Subcutaneous abdominal adipose tissue (tissue), 5 donors: Measurements from ENCODE around the gene ZNF566.

Experiments used
- H3K27ac ChIP-seq: one replicate; pipeline ENCODE4 v1.7.0; 2013; ENCODE audit warnings: low read depth, mild to moderate bottlenecking, inconsistent platforms, low read length, moderate library complexity
- H3K27me3 ChIP-seq, 5 donors: one replicate each; pipeline ENCODE4 v1.7.0; 2013; ENCODE audit warnings: low read length in 5 of 5, inconsistent platforms in 1 of 5; ENCODE audit not compliant: control insufficient read depth in 5 of 5, insufficient read depth in 4 of 5
- H3K36me3 ChIP-seq, 5 donors: one replicate each; pipeline ENCODE4 v1.7.0; 2013; ENCODE audit warnings: low read length in 5 of 5; ENCODE audit not compliant: control insufficient read depth in 5 of 5, insufficient read depth in 5 of 5
- H3K4me1 ChIP-seq, 5 donors: one replicate each; pipeline ENCODE4 v1.7.0; 2013; ENCODE audit warnings: low read length in 5 of 5, mild to moderate bottlenecking in 3 of 5, moderate library complexity in 1 of 5; ENCODE audit not compliant: control insufficient read depth in 5 of 5, insufficient read depth in 5 of 5
- H3K4me3 ChIP-seq, 5 donors: one replicate each; pipeline ENCODE4 v1.7.0; 2013; ENCODE audit warnings: low read length in 5 of 5, low read depth in 1 of 5
- H3K9ac ChIP-seq, 5 donors: one replicate each; pipeline ENCODE4 v1.7.0; 2013; ENCODE audit warnings: low read length in 5 of 5, mild to moderate bottlenecking in 4 of 5, moderate library complexity in 3 of 5
- H3K9me3 ChIP-seq, 5 donors: one replicate each; pipeline ENCODE4 v1.7.0; 2013; ENCODE audit warnings: low read length in 5 of 5; ENCODE audit not compliant: control insufficient read depth in 5 of 5
- donor health status: healthy.
- donor health status: healthy.
- donor health status: healthy.
- donor health status: healthy.
- donor health status: healthy.

The ZNF566 gene

GRCh38 chr19:36489118-36489919 is at the start of gene ZNF566:
Gene ZNF566 (minus strand): TSS chr19:36489561. CDS start chr19:36476557, 13,004 bp downstream.
- peaks cover 2 to 21% (median 18%) of the 10 kb centered on the region in 5 donors for H3K4me1 ChIP-seq
- H3K9me3 ChIP-seq: peaks cover 0 to 4% (median 0%) of the 10 kb centered on the region in 5 donors
- H3K27ac ChIP-seq: peak within 1 kb of the TSS; percentile 96
- no peaks in the 10 kb centered on the region for H3K36me3 ChIP-seq
- H3K27me3 ChIP-seq: no peaks in the 10 kb centered on the region
- peak within 1 kb of the TSS; percentile 91 to 100 (median 98) for H3K9ac ChIP-seq
- H3K4me3 ChIP-seq: peak within 1 kb of the TSS; percentile 98 to 100 (median 99)

DNA sequence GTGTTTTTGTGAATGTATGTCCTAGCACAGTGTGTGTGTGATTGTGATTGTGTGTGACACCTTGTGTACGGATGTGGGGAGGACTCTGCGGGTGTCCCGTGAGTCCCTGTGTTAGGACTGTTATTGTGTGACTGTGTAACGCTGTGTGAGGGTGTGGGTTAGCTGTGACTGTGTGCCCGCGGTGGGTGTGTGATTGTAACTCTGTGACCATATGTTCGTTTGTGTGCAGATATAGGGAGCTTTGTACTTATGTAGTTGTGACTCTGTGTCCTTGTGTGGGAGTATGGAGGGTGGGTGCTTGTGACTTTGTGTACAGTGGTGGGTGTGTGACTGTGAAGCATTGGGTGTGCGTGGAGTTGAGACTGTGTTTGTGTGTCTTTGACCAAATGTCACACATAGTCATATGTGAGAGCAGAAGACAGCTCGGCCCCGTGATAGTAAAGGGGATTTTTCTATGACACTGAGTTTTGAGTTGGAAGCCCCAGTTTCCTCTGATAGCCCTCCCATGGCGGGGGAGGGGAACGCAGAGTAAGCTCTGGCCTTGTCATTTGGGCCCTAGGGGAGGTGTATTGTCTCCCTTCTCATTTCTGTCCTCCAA is 39.7 kb upstream of the ZNF566 start:
- Histone ChIP-seq H3K27me3 (no peaks in the 10 kb centered on the region), H3K4me1 (peaks cover 7 to 23% (median 22%) of the 10 kb centered on the region in 5 donors), H3K36me3 (peaks cover 5 to 12% (median 8%) of the 10 kb centered on the region in 5 donors), H3K9me3 (peaks cover 7 to 23% (median 21%) of the 10 kb centered on the region in 5 donors), H3K27ac (peak overlapping the region; percentile 96), H3K9ac (peak overlapping the region; percentile 82 to 98 (median 94)), H3K4me3 (peak overlapping the region; percentile 79 to 97 (median 84))

GRCh38 chr19:36528194-36528920 is 39.0 kb upstream of the ZNF566 start, which contains the start of gene ZNF260:
Gene ZNF260 (minus strand): TSS chr19:36528271. CDS start chr19:36515238, 13,033 bp downstream.
- no peaks in the 10 kb centered on the region for H3K27me3 ChIP-seq
- H3K9ac ChIP-seq: peak within 1 kb of the TSS; percentile 89 to 98 (median 96)
- peak within 1 kb of the TSS; percentile 96 for H3K27ac ChIP-seq
- peaks cover 3 to 21% (median 15%) of the 10 kb centered on the region in 5 donors for H3K9me3 ChIP-seq
- peaks cover 5 to 12% (median 8%) of the 10 kb centered on the region in 5 donors for H3K36me3 ChIP-seq
- peaks cover 7 to 23% (median 22%) of the 10 kb centered on the region in 5 donors for H3K4me1 ChIP-seq
- peak within 1 kb of the TSS; percentile 79 to 97 (median 84) for H3K4me3 ChIP-seq

DNA sequence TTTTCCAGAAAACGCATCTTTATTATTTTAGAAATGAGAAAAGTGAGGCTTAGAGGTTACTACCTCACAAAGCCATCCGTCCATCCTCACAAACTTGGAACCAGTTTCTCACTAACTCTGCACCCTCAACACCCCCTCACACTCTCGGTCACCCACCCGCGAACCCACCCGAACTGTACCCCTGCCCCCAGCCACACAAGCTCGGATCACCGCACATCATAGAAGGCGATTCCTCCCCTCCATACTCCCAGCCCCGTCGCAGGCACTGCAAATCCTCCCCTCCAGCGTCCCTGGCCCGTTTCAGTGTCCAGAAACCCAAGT is 38.5 kb upstream of the ZNF566 start:
- H3K27ac ChIP-seq: peak overlapping the region; percentile 96
- H3K4me3 ChIP-seq: peak overlapping the region; percentile 79 to 97 (median 84)
- H3K27me3 ChIP-seq: no peaks in the 10 kb centered on the region
- peaks cover 7 to 23% (median 22%) of the 10 kb centered on the region in 5 donors for H3K4me1 ChIP-seq
- H3K36me3 ChIP-seq: peaks cover 10 to 13% (median 12%) of the 10 kb centered on the region in 5 donors
- peak overlapping the region; percentile 89 to 98 (median 96) for H3K9ac ChIP-seq
- peaks cover 6 to 21% (median 18%) of the 10 kb centered on the region in 5 donors for H3K9me3 ChIP-seq

- Histone ChIP-seq H3K4me3 (peak overlapping the region; percentile 79 to 97 (median 84)), H3K36me3 (peaks cover 13 to 17% (median 15%) of the 10 kb centered on the region in 5 donors), H3K27ac (peak overlapping the region; percentile 96), H3K27me3 (no peaks in the 10 kb centered on the region), H3K9ac (peak overlapping the region; percentile 89 to 98 (median 96)), H3K9me3 (peaks cover 10 to 23% (median 18%) of the 10 kb centered on the region in 5 donors), H3K4me1 (peaks cover 7 to 23% (median 22%) of the 10 kb centered on the region in 5 donors)
These were observed 38.0 kb upstream of the ZNF566 start for GRCh38 chr19:36527341-36527740.

DNA sequence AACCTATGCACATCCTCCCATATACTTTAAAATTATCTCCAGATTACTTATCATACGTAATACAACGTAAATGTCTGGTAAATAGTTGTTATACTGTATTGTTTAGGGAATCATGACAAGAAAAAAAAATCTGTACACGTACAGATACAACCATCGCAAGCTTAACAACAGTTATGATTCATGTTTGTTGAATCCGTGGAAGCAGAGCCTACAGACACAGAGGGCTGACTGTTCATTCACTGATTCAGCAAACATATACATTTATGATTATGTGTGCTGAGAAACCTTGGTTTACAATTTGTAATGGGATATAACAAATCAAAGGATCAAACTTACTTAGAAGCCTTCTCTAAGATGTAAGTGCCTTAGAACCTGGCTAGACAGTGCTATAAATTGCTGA is 37.2 kb upstream of the ZNF566 start:
- H3K36me3 ChIP-seq: peaks cover 15 to 21% (median 16%) of the 10 kb centered on the region in 5 donors
- H3K9ac ChIP-seq: peak overlapping the region in 1 of 5 donors; percentile 41
- peaks cover 7 to 23% (median 22%) of the 10 kb centered on the region in 5 donors for H3K4me1 ChIP-seq
- no peak overlapping the region for H3K27ac ChIP-seq
- H3K9me3 ChIP-seq: peaks cover 10 to 27% (median 24%) of the 10 kb centered on the region in 5 donors
- H3K27me3 ChIP-seq: no peaks in the 10 kb centered on the region
- H3K4me3 ChIP-seq: peak overlapping the region in 4 of 5 donors; percentile 4 to 40 (median 20)

- Histone ChIP-seq H3K27ac (no peak overlapping the region), H3K4me3 (peak overlapping the region in 1 of 5 donors; percentile 37), H3K27me3 (no peaks in the 10 kb centered on the region), H3K9ac (no peak overlapping the region), H3K36me3 (peaks cover 16 to 25% (median 20%) of the 10 kb centered on the region in 5 donors), H3K4me1 (peaks cover 7 to 23% (median 22%) of the 10 kb centered on the region in 5 donors), H3K9me3 (peaks cover 13 to 36% (median 31%) of the 10 kb centered on the region in 5 donors)
These were observed 35.3 kb upstream of the ZNF566 start for GRCh38 chr19:36524617-36525016.

DNA sequence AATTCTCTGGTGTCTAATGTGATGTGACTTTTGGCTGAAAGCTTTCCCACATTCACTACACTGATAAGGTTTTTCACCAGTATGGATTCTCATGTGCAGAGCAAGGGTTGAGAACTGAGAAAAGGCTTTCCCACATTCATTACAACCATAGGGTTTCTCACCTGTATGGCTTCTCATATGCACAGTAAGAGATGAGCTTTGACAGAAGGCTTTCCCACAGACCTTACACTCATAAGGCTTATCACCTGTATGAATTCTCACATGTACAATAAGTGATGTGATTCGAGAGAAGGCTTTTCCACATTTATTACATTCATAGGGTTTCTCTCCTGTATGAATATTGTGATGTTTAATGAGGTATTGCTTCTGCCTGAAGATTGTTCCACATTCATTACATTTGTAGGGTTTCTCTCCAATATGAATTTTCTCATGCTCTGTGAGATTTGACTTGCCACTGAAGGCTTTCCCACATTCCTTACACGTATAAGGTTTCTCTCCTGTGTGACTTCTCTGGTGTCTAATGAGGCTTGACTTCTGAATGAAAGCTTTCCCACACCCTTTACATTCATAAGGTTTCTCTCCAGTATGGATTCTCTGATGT is 24.8 kb upstream of the ZNF566 start:
- peaks cover 0 to 5% (median 0%) of the 10 kb centered on the region in 5 donors for H3K4me1 ChIP-seq
- peaks cover 64 to 96% (median 90%) of the 10 kb centered on the region in 5 donors for H3K9me3 ChIP-seq
- peak overlapping the region; percentile 42 to 61 (median 52) for H3K4me3 ChIP-seq
- no peak overlapping the region for H3K27ac ChIP-seq
- H3K27me3 ChIP-seq: no peaks in the 10 kb centered on the region
- peaks cover 34 to 53% (median 46%) of the 10 kb centered on the region in 5 donors for H3K36me3 ChIP-seq
- no peak overlapping the region for H3K9ac ChIP-seq

- Histone ChIP-seq H3K9ac (no peak overlapping the region), H3K4me3 (peak overlapping the region in 1 of 5 donors; percentile 10), H3K27ac (no peak overlapping the region), H3K27me3 (no peaks in the 10 kb centered on the region), H3K9me3 (peaks cover 32 to 75% (median 73%) of the 10 kb centered on the region in 5 donors), H3K36me3 (peaks cover 0 to 11% (median 0%) of the 10 kb centered on the region in 5 donors), H3K4me1 (no peaks in the 10 kb centered on the region)
These were observed 19.0 kb upstream of the ZNF566 start for GRCh38 chr19:36508325-36508724.
